Activated CD8-positive, alpha-beta memory T cell treated with anti-CD3 and anti-CD28 coated beads for 1 hour (primary cell): ENCODE results near the gene ATF4.
A peak's percentile ranks its signal among the peaks of the same experiment; 100 is the strongest.

Experiments used
- DNase-seq, 2 donors: peaks; one replicate each; pipeline ENCODE4 v3.0.0-alpha.2; 2020; ENCODE audit warnings: low read depth in 1 of 2; ENCODE audit errors: extremely low read depth in 1 of 2

ATF4 gene

GRCh38 chr22:39528080-39528661 is 7.8 kb downstream of the ATF4 start:
- DNase-seq = no peak

- peak; percentile 74 to 87 for DNase-seq
These were observed 8.5 kb downstream of the ATF4 start for GRCh38 chr22:39528681-39529486.

GRCh38 chr22:39529487-39529851 is 9.1 kb downstream of the ATF4 start:
- no peak for DNase-seq

GRCh38 chr22:39530116-39530515 is 9.8 kb downstream of the ATF4 start:
- no peak for DNase-seq

GRCh38 chr22:39530692-39531331 is 10.4 kb downstream of the ATF4 start:
- DNase-seq = no peak

GRCh38 chr22:39532215-39533073 is 12.1 kb downstream of the ATF4 start, which contains the start of gene RPS19BP1:
TSS of gene RPS19BP1 (minus strand) at chr22:39532748. CDS start at chr22:39532738, 10 bp downstream.
- peak; percentile 97 to 99 for DNase-seq

- DNase-seq = no peak
These were observed 13.7 kb downstream of the ATF4 start for GRCh38 chr22:39534092-39534506.

GRCh38 chr22:39534591-39535356 is 14.4 kb downstream of the ATF4 start:
- peak; percentile 51 to 75 for DNase-seq

GRCh38 chr22:39535357-39535725 is 15.0 kb downstream of the ATF4 start:
- no peak for DNase-seq

GRCh38 chr22:39535831-39536449 is 15.6 kb downstream of the ATF4 start:
- no peak for DNase-seq

GRCh38 chr22:39536711-39537110 is 16.3 kb downstream of the ATF4 start:
- no peak for DNase-seq

- DNase-seq = no peak
These were observed 17.6 kb downstream of the ATF4 start for GRCh38 chr22:39537975-39538374.

- no peak for DNase-seq
These were observed 22.7 kb downstream of the ATF4 start for GRCh38 chr22:39543095-39543494.

GRCh38 chr22:39545386-39546365 is 25.3 kb downstream of the ATF4 start:
- peak; percentile 33 to 64 for DNase-seq

GRCh38 chr22:39546889-39547586 is 26.7 kb downstream of the ATF4 start:
- DNase-seq = no peak

- no peak for DNase-seq
These were observed 27.2 kb downstream of the ATF4 start for GRCh38 chr22:39547587-39547947.

GRCh38 chr22:39553429-39553828 is 33.1 kb downstream of the ATF4 start:
- no peak for DNase-seq

GRCh38 chr22:39554151-39554550 is 33.8 kb downstream of the ATF4 start:
- no peak for DNase-seq
